GM23248 (cell line): ENCODE measurements around the gene SLC6A19.

Experiments used
- EZH2 ChIP-seq: fragments of 200-600 bp; sonication (generic); IDR thresholded peaks from 2 replicates; pipeline ENCODE4 v1.6.1; 2018; ENCODE audit warnings: antibody characterized with exemption, mild to moderate bottlenecking; ENCODE audit not compliant: insufficient read depth, poor library complexity, severe bottlenecking
- EZH2phosphoT487 ChIP-seq: fragments of 200-600 bp; sonication (generic); IDR thresholded peaks from 2 replicates; pipeline ENCODE4 v1.6.1; 2018; ENCODE audit warnings: antibody characterized with exemption, moderate library complexity, mild to moderate bottlenecking, low read depth; ENCODE audit not compliant: insufficient read depth

- no peak for TF ChIP-seq EZH2phosphoT487
- TF ChIP-seq EZH2 = no peak
Observed at GRCh38 chr5:1225081-1225480, 23.7 kb downstream of the SLC6A19 start, which contains the start of gene SLC6A18.
